ENCODE measurements around the gene ACOT6. TPM values are rescaled to one million over a fixed set of nuclear protein-coding genes. Genes with fewer than 3 reads are reported as not detected.

Gene ACOT6
- not detected in 2 replicates for total RNA-seq

GRCh38 chr14:73612339-73613045, at the start of gene ACOT6:
ACOT6 (plus strand) TSS chr14:73612517; CDS start chr14:73612572, 55 bp downstream.

DNA sequence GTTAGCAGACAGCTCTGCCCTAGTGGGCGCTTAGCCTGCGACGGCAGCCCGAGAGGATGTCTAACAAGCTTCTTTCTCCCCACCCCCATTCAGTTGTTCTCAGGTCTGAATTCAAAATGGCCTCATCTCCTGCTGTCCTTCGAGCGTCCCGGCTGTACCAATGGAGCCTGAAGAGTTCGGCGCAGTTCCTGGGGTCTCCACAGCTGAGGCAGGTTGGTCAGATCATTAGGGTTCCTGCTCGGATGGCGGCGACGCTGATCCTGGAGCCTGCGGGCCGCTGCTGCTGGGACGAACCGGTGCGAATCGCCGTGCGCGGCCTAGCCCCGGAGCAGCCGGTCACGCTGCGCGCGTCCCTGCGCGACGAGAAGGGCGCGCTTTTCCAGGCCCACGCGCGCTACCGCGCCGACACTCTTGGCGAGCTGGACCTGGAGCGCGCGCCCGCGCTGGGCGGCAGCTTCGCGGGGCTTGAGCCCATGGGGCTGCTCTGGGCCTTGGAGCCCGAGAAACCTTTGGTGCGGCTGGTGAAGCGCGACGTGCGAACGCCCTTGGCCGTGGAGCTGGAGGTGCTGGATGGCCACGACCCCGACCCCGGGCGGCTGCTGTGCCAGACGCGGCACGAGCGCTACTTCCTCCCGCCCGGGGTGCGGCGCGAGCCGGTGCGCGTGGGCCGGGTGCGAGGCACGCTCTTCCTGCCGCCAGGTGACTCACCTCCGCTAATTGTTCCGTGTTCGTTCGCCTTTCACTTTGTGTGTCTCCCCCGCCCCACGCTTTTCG, 42.9 kb upstream of the ACOT6 start, which contains the start of gene ACOT2:
TSS of gene ACOT2 (plus strand) at position 29 of the 774 bp plus-strand sequence. CDS start at position 57, 28 bp downstream.

GRCh38 chr14:73591690-73592449, 20.4 kb upstream of the ACOT6 start, which contains the start of gene ACOT4:
ACOT4 (plus strand) TSS chr14:73591873; CDS start chr14:73591960, 87 bp downstream.

GRCh38 chr14:73644531-73645247, 32.4 kb downstream of the ACOT6 start, which contains the start of gene DNAL1:
DNAL1 (plus strand) TSS chr14:73644986; CDS start chr14:73645040, 54 bp downstream.

Other genes starting within 250 kb of the ACOT6 start
- 40.7 and 52.7 TPM in 2 replicates for gene NUMB, start 154.0 kb upstream of the ACOT6 start, total RNA-seq
- gene RIOX1, start 121.6 kb upstream of the ACOT6 start, total RNA-seq = 13.7 and 23.8 TPM in 2 replicates
- gene ACOT1, start 75.4 kb upstream of the ACOT6 start, total RNA-seq = 2.4 and 8.4 TPM in 2 replicates
- gene HEATR4, start 53.6 kb upstream of the ACOT6 start, total RNA-seq = not detected in 2 replicates
- 23.2 and 48.6 TPM in 2 replicates for gene ACOT2, start 43.3 kb upstream of the ACOT6 start, total RNA-seq
- 0.88 and 1.7 TPM in 2 replicates for gene ACOT4, start 20.6 kb upstream of the ACOT6 start, total RNA-seq
- gene DNAL1, start 32.5 kb downstream of the ACOT6 start, total RNA-seq = 8.3 and 11.1 TPM in 2 replicates
- gene PNMA1, start 101.9 kb downstream of the ACOT6 start, total RNA-seq = 11.2 and 23.0 TPM in 2 replicates
- gene PTGR2, start 239.3 kb downstream of the ACOT6 start, total RNA-seq = 3.5 and 3.8 TPM in 2 replicates